ENCODE measurements around the gene ADAMTS15.

Gene ADAMTS15

DNA sequence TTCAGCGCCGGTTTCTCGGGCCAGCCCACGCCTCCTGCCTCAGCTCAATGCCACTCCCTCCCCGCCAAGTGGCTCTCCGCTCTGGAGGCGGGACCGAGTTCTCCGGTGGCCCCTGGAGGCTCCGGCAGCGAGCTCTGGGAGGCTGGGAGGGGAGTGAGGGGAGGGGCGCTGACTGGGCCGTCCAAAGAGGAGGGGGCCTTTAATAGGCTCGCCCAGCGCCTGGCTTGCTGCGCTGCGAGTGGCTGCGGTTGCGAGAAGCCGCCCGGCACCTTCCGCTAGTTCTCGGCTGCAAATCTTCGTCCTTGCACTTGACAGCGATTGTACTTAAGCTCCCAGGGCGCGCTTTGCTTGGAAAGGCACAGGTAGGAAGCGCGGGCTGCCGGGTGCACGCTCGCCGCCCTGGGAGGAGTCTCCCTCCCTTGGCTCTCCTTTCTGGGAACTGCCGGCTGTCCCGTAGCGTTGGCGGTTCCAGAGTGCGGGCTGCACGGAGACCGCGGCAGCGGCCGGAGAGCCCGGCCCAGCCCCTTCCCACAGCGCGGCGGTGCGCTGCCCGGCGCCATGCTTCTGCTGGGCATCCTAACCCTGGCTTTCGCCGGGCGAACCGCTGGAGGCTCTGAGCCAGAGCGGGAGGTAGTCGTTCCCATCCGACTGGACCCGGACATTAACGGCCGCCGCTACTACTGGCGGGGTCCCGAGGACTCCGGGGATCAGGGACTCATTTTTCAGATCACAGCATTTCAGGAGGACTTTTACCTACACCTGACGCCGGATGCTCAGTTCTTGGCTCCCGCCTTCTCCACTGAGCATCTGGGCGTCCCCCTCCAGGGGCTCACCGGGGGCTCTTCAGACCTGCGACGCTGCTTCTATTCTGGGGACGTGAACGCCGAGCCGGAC lies at the start of gene ADAMTS15:
ADAMTS15 (plus strand) TSS at position 230 of the 894 bp plus-strand sequence; CDS start at position 559, 329 bp downstream.
- in situ Hi-C loops (cut with MboI; ENCODE audit: low sequenced_read_pairs) = no loop called here

- in situ Hi-C loops (cut with MboI; ENCODE audit: low sequenced_read_pairs) = no loop called here
Measured at GRCh38 chr11:130399196-130399595, 49.2 kb upstream of the ADAMTS15 start.

- in situ Hi-C loops (cut with MboI; ENCODE audit: low sequenced_read_pairs) = no loop called here
Measured at GRCh38 chr11:130400781-130401483, 47.5 kb upstream of the ADAMTS15 start.

GRCh38 chr11:130402570-130402969 lies 45.9 kb upstream of the ADAMTS15 start:
- in situ Hi-C loops (cut with MboI; ENCODE audit: low sequenced_read_pairs) = no loop called here

- in situ Hi-C loops (cut with MboI; ENCODE audit: low sequenced_read_pairs) = no loop called here
Measured at GRCh38 chr11:130403271-130403804, 45.1 kb upstream of the ADAMTS15 start.

DNA sequence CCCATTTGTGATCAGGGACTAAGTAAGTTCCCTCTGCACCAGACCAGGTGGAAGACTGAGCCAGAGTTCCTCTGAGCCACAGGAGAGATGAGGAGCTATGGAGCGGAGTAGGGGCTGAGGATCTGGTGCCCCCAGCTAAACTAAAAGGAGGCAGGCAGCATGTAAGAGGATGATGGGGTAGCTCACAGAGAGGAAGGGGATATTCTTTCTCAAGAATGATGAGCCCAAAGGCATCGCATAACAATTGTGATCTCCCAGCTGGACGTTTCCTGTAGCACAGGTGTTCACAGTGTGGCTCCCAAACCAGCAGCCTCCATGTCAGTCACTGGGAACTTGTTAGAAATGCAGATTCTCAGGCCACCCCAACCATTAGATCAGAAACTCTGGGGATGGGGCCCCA lies 44.5 kb upstream of the ADAMTS15 start:
- in situ Hi-C loops (cut with MboI; ENCODE audit: low sequenced_read_pairs) = no loop called here

DNA sequence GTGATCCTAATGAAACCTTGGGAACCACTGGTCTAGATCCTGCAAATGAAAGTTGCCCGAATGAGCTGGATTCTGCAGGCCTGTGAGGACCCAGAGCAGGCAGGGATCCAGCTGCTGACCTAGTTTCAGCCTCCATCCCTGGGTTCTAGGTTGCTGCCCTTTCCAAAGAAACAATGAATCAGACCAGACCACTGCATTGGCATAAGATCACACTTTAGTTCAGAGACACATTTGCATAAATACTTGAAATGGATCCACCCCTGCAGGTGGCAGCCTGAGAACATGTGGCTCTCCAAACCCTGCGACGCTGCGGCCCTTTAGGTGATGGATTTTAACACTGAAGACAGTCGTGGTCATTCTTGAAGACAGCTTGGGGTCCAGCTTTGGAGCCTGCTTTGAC lies 43.7 kb upstream of the ADAMTS15 start:
- in situ Hi-C loops (cut with MboI; ENCODE audit: low sequenced_read_pairs) = no loop called here

DNA sequence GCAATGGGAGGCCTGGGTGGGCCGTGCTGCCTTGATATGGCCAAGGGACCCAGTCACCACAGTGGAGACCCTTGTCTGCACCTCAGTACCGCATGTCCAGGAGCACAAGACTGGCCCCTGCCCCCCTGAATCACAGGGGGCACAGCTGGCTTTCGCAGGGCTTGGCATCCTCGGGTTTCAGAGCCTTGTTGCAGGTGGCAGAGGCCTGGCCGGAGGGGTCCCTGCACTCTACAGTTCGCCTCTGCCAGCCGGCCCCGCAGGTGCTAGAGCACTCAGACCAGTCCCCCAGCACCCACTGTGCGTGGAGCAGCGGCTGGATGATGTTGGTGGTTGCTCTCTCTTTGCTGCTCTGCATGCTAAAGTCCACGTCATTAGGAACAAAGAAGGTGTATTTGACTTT lies 43.0 kb upstream of the ADAMTS15 start:
- in situ Hi-C loops (cut with MboI; ENCODE audit: low sequenced_read_pairs) = no loop called here

- in situ Hi-C loops (cut with MboI; ENCODE audit: low sequenced_read_pairs) = no loop called here
Measured at GRCh38 chr11:130407978-130408377, 40.5 kb upstream of the ADAMTS15 start.

DNA sequence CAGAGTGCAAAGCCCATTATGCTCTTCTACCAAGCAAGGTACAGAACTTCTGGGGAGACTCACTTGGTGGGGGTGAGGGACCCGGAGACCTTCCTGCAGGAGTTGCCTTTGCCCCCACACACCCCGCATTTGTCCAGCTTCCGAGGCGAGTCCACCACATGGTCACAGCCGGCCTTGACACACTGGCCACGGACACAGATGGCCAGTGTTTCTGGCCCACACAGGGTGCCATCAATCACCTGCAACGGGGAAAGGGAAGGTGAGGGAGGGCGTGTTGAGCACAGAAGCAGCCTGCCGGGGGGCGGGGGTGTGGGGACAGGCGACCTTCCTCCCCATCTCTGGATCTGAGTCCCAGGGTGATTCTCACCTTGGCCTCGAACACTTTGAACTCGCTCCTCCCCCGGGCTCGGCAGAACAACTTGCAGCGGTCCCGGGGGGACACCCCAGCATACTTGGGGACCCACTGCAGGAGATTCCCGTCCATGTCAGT lies 40.0 kb upstream of the ADAMTS15 start:
- in situ Hi-C loops (cut with MboI; ENCODE audit: low sequenced_read_pairs) = no loop called here

DNA sequence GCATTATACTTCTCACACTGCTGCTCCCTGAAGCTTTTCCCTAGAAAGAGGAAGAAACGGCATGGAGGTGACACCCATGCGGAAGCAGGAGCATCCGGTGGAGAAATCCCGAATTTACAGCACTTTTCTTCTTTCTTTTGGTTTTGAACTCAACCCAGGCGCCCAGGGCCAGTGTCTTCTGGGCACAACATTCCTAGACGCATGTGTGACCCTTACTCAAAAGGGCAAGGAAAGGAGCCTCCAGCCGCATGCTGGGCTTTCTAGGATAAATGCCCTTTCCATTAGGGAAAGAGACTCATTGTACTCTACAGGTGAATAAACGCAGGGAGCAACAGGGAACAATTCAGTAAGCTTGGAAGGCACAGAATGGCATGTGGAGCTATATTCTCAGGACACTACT lies 39.5 kb upstream of the ADAMTS15 start:
- in situ Hi-C loops (cut with MboI; ENCODE audit: low sequenced_read_pairs) = no loop called here

GRCh38 chr11:130409594-130410388 lies 38.7 kb upstream of the ADAMTS15 start:
- in situ Hi-C loops (cut with MboI; ENCODE audit: low sequenced_read_pairs) = no loop called here

DNA sequence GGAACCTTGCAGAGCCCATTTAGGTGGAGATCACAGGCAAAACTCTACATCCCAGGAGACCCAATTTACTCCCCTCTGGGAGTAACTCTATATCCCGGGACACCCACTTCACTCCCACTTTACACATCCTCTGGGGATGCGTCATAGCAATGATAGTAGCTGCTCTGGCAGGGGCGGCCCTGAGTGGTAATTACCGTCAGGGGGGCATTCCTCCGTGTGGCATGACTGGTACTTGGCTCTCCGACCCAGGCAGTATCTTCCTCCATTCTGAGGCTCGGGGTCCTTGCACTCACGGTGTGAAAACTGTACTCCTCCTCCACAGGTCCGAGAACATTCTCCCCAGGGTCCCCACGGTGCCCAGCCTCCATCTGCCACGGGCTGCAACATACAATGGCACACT lies 37.2 kb upstream of the ADAMTS15 start:
- in situ Hi-C loops (cut with MboI; ENCODE audit: low sequenced_read_pairs) = no loop called here

DNA sequence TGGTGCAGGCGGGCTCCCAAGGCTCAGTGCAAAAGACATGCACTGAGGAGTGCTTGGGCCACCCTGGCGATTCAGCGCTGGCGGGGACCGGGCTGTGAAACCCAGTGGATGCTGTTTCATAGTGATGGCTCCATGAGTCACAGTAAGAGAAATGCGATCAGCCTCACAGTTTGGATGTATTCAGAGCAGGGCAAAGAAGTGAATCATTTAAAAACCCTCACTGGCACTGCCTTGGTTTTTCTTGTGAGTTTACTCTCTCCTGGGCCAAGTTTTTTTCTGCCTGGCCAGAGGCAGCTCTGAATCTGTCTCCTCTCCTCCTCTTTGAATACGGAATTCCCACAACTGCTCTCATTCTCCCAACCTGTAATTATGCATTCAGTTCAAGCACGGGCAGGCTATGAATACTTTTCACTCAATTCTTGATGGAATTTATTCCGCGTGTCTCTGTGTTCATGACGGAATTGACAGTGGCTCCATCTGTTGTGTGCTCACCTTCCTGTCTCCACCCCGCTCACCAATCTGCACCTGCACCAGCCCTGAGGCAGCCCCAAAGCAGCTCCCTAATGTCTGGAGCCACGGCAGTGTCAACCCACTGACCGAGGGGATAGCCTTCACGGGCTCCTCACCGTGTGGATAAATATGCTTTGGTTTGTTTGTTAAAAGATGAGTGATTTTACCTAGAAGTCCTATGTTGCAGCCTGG lies 34.9 kb upstream of the ADAMTS15 start:
- in situ Hi-C loops (cut with MboI; ENCODE audit: low sequenced_read_pairs) = no loop called here

GRCh38 chr11:130414107-130415080 lies 34.1 kb upstream of the ADAMTS15 start:
- in situ Hi-C loops (cut with MboI; ENCODE audit: low sequenced_read_pairs) = no loop called here

- in situ Hi-C loops (cut with MboI; ENCODE audit: low sequenced_read_pairs) = no loop called here
Measured at GRCh38 chr11:130415731-130416529, 32.5 kb upstream of the ADAMTS15 start.

DNA sequence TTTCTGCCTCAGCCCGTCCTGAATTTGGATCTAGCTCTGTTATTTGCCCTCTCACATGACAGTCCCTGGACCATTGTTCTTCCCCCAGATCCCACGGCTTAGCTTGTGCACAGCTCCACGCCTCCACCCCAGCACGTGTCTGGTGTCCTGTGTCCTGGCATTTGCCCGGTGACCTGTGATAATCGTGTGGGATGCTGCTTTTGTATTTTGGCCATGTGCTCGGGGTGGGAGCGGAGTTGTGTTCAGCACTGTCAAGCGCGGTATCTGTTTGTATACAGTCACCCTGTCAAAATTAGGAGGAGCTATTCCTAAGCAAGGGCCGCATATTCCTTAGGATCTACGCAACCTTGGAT lies 31.9 kb upstream of the ADAMTS15 start:
- in situ Hi-C loops (cut with MboI; ENCODE audit: low sequenced_read_pairs) = no loop called here

DNA sequence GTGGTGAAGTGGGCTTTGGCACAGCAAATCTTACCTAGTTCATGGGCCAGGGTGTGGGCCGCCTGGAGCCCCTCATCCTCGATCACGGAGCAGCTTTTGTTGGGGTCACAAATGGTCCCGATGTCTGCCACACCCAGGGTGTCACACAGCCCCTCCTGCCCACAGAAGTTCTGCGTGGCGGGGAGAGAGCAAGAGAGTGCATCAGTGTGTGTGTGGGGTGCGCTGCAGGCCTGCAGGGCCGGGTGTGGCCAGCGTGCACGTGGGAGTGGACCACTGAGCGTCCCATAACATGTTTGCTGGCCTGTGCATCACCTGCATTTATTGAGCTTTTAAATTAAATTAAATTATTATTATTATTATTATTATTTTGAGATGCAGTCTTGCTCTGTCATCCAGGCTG lies 31.5 kb upstream of the ADAMTS15 start:
- in situ Hi-C loops (cut with MboI; ENCODE audit: low sequenced_read_pairs) = no loop called here
